ENCODE results near the gene FGF22. TPM values are rescaled to one million over a fixed set of nuclear protein-coding genes. Genes with fewer than 3 reads are reported as not detected.
A peak's percentile ranks its signal among the peaks of the same experiment; 100 is the strongest.
"Not testable (repeated sequence)": the region's sequence is repeated elsewhere in the genome, so short reads cannot be mapped to it uniquely, and the experiment has no call there.

Gene FGF22
- total RNA-seq, 1 donor from 2014 or later: not detected

DNA sequence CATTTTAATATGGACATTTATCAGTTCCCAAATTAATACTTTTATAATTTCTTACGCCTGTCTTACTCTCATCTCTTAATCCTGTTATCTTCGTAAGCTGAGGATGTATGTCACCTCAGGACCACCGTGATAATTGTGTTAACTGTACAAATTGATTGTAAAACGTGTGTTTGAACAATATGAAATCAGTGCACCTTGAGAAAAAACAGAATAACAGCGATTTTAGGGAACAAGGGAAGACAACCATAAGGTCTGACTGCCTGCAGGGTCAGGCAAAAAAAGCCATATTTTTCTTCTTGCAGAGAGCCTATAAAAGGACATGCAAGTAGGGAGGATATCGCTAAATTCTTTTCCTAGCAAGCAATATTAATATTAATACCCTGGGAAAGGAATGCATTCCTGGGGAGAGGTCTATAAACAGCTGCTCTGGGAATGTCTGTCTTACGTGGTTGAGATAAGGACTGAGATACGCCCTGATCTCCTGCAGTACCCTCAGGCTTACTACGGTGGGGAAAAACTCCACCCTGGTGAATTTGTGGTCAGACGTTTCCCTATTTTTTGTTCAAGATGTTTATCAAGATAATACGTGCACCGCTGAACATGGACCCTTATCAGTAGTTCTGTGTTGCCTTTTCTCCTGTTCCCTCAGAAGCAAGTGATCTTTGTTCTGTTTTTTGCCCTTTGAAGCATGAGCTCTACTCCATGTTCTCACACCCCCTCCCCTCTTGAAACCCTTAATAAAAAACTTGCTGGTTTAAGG lies 29.2 kb downstream of the FGF22 start:
- ATAC-seq (ENCODE audit: poor library complexity); DNase-seq; intact Hi-C loops (cut with DNase I): not testable (repeated sequence)

- ATAC-seq (ENCODE audit: poor library complexity): no peak
- DNase-seq: no peak
- intact Hi-C loops (cut with DNase I): no loop called here
Measured at GRCh38 chr19:670609-671075, 31.0 kb downstream of the FGF22 start.

- intact Hi-C loops (cut with DNase I): no loop called here
- peak; percentile 3 for ATAC-seq (ENCODE audit: poor library complexity)
- peak; percentile 72 for DNase-seq
Measured at GRCh38 chr19:674282-675151, 34.8 kb downstream of the FGF22 start.

- ATAC-seq (ENCODE audit: poor library complexity) (no peak), DNase-seq (no peak)
- intact Hi-C loops (cut with DNase I): no loop called here
Measured at GRCh38 chr19:676007-676338, 36.3 kb downstream of the FGF22 start.

DNA sequence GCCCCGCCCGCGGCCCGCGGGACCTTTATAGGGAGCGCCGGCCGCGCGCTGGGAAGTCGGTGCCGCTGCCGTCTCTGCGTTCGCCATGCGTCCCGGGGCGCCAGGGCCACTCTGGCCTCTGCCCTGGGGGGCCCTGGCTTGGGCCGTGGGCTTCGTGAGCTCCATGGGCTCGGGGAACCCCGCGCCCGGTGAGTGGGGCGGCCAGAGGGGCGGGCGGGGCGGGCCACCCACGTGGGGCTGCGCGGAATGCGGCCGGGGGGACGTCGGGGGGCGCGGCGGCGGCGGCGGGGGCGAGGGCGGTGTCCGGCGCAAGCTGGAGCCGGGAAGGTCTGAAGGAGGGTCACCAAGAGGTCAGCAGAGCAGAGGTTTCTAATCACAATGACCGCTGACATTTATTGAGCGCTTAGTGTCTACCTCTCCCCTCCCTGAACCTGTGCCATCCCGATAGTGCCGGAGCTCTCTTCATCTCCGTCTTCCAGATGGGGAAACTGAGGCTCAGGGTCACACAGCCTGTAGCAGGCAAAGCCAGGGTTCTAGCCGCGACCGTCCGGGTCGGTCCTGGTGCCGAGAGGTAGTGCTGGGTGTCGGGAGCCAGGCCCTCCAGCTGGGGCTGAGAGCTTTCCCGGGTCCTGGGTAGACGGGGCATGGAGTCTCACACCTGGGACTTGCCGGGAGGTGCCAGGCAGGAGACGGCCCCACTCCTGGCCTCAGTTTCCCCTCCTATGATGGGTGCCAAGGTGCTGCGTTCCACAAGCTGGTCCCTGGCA lies 36.8 kb downstream of the FGF22 start, which contains the start of gene FSTL3:
TSS of gene FSTL3 (plus strand) at position 54 of the 767 bp plus-strand sequence. CDS start at position 86, 32 bp downstream.
- DNase-seq (peak; percentile 74), ATAC-seq (ENCODE audit: poor library complexity) (no peak)
- intact Hi-C loops (cut with DNase I): no loop called here

- DNase-seq (peak; percentile 81), ATAC-seq (ENCODE audit: poor library complexity) (peak; percentile 11)
- intact Hi-C loops (cut with DNase I): no loop called here
Measured at GRCh38 chr19:677201-677600, 37.5 kb downstream of the FGF22 start.

DNA sequence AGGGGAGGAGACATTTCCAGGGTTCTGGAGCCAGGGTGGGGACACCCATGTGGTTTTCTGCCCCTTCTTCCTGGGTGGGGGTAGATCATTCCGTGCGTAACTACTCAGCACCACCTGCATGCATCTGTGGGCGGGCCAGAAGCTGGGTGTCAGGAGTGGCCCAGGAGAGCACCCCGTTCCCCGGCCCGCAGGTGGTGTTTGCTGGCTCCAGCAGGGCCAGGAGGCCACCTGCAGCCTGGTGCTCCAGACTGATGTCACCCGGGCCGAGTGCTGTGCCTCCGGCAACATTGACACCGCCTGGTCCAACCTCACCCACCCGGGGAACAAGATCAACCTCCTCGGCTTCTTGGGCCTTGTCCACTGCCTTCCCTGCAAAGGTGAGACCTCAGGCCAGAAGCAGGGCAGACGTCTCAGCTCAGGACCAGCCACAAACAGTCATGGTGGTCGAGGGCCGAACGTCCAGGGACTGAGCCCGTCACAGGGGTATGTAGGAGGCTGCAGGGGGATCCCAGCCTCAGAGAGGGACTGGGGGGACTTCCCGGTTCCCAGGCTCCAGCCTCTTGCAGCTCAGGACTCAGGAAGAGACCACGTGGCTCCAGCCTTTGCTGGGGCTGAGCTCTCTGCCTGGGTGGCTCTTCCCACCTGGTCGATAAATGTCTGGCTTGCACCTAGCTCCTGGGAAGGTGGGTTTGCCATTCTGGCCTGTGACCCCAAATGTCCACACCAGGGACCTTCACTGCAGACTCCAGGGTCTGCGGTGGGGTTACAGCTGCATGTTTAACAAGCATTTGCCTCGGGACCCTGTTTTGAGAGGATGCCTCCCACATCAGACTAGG lies 38.1 kb downstream of the FGF22 start:
- ATAC-seq (ENCODE audit: poor library complexity) (no peak), DNase-seq (no peak)
- intact Hi-C loops (cut with DNase I): no loop called here

DNA sequence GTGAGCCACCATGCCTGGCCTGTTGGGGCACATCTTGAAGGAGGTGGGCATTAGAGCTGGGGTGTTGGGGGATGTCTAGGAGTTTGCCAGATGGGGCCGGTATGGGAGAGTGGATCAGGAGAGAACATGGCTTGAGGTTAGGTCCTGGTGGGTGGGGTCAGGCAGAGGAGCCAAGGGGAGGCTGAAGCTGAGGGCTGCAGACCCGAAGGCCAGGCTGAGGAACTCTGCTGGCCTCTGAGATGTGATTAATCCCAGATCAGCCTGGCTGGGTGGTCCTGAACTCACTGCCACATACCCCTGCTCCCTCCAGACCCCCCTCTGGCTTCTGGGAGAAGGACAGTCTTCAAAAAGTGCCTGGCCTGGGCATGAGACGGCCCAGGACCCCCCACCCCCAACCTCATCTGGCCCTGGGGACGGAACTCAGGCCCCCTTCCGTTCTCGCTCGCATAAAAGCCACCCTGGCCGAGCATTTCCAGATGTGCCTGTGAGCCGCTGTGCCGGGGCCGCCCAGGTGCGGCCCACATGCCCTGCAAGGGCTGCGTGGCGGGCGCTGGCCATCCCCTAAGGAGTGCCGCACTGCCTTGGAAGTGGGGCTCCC lies 39.2 kb downstream of the FGF22 start:
- ATAC-seq (ENCODE audit: poor library complexity) (no peak), DNase-seq (no peak)
- intact Hi-C loops (cut with DNase I): no loop called here

- ATAC-seq (ENCODE audit: poor library complexity): peak; percentile 15
Measured at GRCh38 chr19:679418-680286, 40.0 kb downstream of the FGF22 start.

DNA sequence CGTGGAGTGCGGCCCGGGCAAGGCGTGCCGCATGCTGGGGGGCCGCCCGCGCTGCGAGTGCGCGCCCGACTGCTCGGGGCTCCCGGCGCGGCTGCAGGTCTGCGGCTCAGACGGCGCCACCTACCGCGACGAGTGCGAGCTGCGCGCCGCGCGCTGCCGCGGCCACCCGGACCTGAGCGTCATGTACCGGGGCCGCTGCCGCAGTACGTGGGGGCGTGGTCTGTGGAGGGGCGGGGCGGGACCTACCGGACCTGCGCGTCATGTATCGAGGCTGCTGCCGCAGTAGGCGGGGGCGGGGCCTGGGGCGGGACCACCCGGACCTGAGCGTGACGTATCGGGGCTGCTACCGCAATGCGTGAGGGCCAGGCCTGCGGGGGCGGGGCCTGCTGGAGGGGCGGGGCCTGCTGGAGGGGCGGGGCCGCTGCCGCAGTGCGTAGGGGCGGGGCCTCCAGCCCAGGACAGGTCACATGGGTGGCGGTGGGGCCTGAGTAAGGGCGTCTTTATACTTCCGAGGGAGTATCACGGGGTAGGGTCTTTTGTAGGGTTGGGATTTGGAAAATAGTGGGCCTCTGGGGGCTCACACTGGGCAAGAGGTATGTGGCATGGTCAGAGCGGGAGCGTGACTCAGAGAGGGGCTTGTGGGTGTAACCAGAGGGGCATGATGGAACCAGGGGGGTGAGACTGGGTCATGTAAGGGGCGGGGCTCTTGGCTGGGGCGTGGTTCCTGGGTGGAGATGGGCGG lies 40.8 kb downstream of the FGF22 start:
- intact Hi-C loops (cut with DNase I): no loop called here
- ATAC-seq (ENCODE audit: poor library complexity): peak; percentile 89
- DNase-seq: peak; percentile 100

More at GRCh38 chr19:679418-680286, 40.0 kb downstream of the FGF22 start:
- intact Hi-C loops (cut with DNase I): no loop called here
- peak; percentile 83 for DNase-seq

DNA sequence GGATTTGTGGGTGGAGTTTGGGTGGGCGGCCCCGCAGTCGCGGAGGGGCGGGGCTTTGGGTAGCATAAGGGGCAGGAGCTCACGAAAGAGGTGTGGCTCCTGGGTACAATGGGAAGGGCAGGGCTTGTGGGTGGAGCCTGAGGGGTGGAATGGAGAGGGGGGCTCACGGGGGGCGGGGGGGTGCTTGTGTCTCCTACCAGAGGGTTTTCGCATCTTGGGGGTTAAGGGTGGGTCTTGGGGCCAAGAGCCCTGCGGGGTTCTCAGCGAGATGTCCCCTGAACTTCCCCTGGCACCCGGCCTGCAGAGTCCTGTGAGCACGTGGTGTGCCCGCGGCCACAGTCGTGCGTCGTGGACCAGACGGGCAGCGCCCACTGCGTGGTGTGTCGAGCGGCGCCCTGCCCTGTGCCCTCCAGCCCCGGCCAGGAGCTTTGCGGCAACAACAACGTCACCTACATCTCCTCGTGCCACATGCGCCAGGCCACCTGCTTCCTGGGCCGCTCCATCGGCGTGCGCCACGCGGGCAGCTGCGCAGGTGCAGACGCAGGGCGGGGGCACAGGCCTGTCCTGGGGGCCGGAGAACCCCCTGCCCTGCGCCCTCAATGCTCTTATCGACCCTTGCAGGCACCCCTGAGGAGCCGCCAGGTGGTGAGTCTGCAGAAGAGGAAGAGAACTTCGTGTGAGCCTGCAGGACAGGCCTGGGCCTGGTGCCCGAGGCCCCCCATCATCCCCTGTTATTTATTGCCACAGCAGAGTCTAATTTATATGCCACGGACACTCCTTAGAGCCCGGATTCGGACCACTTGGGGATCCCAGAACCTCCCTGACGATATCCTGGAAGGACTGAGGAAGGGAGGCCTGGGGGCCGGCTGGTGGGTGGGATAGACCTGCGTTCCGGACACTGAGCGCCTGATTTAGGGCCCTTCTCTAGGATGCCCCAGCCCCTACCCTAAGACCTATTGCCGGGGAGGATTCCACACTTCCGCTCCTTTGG lies 41.6 kb downstream of the FGF22 start:
- peak; percentile 93 for DNase-seq
- ATAC-seq (ENCODE audit: poor library complexity): no peak
- intact Hi-C loops (cut with DNase I): no loop called here

- intact Hi-C loops (cut with DNase I): no loop called here
- DNase-seq: no peak
- ATAC-seq (ENCODE audit: poor library complexity): no peak
Measured at GRCh38 chr19:682678-683320, 43.1 kb downstream of the FGF22 start.

- intact Hi-C loops (cut with DNase I): no loop called here
- ATAC-seq (ENCODE audit: poor library complexity): no peak
- no peak for DNase-seq
Measured at GRCh38 chr19:685454-685931, 45.8 kb downstream of the FGF22 start.

DNA sequence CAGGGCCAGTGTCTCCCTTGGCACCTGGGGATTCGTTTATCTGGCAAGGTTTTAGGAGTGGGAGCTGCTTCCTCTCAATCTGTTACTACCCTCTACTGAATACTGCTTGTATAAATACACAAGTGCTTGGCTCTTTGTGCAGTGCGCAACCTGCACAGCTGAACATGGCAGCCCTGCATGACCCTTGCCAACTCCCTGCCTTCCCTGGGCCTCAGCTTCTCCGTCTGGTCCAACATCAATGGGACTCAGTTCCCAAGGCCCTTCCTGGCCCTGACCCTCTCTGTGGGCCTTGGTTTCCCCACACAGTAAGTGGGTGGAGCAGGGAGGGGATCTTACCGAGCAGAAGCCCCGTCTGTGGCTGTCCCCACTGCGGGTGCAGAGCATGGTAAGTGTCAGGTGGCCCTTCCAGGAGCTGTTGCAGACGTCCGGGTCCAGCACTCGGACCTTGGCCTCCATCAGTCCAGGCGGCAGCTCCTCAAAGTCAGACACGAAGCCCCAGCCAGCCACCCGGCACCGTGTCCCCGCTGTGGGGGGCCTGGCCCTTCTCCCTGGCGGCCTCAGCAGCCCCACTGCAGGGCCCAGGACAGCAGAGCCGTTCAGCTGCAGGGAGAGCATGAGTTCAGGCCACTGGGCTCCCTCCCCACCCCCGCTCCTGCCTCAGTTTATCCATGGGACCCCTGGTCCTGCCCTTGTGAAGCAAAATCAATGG lies 47.1 kb downstream of the FGF22 start:
- DNase-seq (no peak), ATAC-seq (ENCODE audit: poor library complexity) (no peak)
- intact Hi-C loops (cut with DNase I): no loop called here

Measured in Right ventricle myocardium superior (tissue), 1 donor.